ENCODE measurements around the gene SLC9A3.
"Not testable (repeated sequence)": the region's sequence is repeated elsewhere in the genome, so short reads cannot be mapped to it uniquely, and the experiment has no call there.

The SLC9A3 gene

GRCh38 chr5:525916-526315 lies 1.7 kb upstream of the SLC9A3 start:
- no peak for DNase-seq (ENCODE audit: low read depth)

- no peak for DNase-seq (ENCODE audit: low read depth)
Measured at GRCh38 chr5:524973-525761, 918 bp upstream of the SLC9A3 start.

DNA sequence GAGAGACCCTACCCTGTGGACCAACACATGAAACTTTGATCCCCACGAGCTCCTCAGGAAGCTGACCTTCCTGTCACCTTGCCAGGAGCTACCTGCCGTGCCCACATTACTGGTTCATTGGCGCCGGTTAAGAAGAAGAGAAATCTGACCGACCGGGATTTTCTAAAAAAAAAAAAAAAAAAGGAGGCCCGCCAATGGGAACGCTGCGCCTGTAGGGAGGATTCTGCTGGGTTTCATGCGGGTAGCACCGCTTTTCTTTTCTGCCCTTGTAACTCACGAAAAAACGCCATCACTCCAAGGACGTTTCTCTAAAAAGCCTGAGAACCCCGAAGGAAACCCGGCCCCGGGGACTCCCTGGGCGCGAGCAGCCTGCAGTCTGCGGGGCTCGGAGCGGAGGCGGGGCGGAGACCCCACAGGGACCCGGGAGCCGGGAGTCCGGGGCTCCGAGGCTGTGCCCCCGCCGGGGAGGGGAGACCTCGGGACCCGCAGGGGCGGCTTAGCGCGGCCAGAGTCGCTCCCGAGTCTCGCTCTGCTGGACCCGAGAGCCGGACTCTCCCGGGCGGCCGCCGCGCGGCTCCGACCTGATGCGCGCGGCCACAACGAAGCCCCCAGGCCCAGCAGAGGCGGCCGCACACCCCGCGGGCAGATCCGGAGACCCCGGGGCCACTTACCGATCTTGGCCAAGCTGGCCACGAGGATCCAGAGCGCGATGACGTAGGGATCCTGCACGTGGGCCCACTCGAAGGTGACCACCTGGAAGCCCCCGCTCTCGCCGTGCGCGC lies 617 bp downstream of the SLC9A3 start:
- DNase-seq (ENCODE audit: low read depth) = no peak

DNA sequence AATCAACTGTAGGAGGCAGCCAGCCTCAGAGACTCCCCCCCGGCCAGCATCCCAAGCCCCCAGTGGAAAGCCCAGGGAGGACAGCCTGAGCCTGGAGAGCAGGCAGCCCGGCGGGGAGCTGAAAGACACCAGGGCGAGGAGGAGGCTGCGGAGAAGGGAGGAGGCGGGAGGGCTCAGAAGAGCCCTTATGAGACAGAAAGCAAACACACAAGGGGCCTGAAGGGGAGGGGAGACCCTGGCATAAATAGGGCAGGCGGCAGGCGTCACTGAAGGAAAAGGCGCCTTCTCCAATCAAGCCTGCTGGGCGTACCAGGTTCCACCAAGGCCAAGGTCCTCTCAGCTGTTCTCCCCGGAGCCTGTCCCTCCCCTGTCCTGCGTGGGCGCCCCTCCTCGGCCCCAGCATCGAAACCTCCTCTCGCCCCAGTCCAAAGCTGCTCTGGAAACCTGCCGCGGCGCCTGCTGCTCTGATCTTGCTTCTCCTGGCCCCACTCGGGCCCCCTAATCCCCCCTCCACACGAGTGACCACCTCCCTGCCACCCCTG lies 1.3 kb downstream of the SLC9A3 start:
- no peak for DNase-seq (ENCODE audit: low read depth)

- DNase-seq (ENCODE audit: low read depth) = no peak
Measured at GRCh38 chr5:522116-522515, 2.1 kb downstream of the SLC9A3 start.

DNA sequence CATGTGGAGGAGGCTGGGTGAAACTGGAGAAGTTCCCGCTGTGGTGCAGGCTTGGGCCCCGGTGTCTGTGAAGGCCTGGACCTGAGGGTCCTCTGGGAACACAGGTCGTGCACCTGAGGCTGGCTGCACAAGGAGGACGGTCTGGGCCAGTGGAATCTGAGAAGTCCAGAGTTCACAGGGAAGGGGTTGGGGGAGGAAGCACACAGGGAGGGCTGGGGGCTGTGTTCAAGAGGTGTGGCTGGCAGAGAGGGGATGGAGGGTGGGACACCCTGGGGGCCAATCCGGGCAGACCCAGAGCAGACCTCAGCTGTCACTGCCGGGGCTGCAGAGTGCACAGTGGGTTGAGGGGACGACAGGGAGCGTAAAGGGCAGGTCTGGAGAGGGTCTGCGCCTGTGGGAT lies 2.6 kb downstream of the SLC9A3 start:
- no peak for DNase-seq (ENCODE audit: low read depth)

DNA sequence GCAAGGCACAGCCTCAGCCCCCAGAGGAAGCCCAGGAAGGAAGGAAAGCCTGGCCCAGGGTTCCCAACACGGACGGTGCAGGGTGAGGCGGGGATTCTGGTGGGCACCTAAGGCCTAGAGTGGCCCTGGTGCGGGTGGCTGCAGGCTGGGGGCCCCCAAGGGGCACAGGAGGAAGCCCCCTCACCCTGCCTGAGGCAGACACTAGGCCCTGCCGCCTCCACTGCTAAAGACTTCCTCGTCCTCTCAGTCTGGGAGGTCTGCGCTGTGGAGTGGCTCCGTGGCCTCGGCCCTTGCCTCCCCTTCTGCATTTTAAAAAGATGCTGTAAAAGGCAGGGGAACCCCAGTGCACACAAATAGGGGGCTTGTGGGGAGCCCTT lies 3.4 kb downstream of the SLC9A3 start:
- DNase-seq (ENCODE audit: low read depth) = no peak

DNA sequence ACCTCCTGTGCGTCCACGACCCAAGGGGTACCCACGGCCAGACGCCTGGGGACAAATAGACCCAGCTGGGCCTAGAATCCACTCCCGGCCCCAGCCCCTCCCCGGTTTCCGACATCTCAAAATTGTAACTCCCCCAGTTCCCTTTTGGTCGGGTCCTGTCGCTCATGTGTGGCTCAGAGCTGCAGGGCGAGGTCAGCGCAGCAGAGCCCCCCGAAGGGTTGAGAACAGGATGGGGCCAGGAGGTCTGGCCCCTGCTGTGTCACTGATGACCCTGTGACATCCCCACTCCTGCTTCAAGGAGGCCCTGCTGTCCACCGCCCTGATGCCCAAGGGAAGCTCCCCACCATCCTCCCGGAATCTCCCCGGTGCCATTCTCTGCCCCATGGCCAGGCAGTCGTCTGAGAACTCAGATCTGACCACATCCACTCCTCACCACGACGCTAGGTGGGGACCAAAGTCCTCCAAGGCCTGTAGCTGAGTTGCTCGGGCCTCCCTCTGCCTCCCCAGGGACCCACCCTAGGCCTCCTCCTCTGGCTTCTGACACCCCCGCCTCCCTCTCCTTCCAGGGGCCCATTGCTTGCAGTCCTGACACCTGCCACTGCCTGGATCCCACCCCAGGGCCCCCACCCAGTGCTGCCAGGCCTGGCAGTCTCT lies 3.9 kb downstream of the SLC9A3 start:
- DNase-seq (ENCODE audit: low read depth) = no peak

DNA sequence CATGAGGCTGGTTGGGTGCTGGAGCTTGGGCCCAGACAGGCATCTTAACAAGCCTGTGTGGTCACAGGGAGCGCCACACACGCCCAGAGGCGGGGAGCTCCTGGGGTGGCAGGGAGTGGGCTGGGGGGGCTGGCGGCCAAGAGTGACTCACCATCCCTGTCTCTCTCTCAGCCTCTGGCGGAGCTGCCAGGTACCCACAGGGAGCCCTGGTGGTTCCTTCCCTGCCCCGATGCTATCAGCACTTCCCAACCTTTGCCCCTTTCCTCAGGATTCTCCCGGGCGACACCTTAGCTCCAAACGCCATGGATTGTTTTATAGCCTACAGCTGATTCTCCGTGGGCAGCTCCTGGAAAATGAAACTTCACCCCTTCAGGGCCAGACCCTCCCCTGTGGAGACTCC lies 5.5 kb downstream of the SLC9A3 start:
- no peak for DNase-seq (ENCODE audit: low read depth)

- no peak for DNase-seq (ENCODE audit: low read depth)
Measured at GRCh38 chr5:517535-518100, 6.6 kb downstream of the SLC9A3 start.

DNA sequence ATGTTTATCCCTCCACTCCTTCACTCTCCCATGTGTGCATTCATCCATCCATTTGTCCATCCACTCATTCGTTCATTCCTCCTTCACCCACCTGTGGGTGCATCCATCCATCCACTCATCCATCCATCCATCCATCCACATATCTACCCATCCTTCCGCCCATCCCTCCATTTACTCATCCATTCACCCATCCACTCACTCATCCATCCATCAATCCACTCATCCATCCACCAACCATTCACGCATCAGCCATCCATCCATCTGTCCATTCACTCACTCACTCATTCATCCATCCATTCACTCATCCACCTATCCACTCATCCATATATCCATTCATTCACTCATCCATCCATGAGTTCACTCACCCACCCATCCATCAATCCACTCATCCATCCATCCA lies 7.3 kb downstream of the SLC9A3 start:
- DNase-seq (ENCODE audit: low read depth) = no peak

- DNase-seq (ENCODE audit: low read depth) = no peak
Measured at GRCh38 chr5:516338-516925, 7.8 kb downstream of the SLC9A3 start.

- DNase-seq (ENCODE audit: low read depth) = no peak
Measured at GRCh38 chr5:515273-515836, 8.9 kb downstream of the SLC9A3 start.

- DNase-seq (ENCODE audit: low read depth) = no peak
Measured at GRCh38 chr5:514673-515072, 9.6 kb downstream of the SLC9A3 start.

DNA sequence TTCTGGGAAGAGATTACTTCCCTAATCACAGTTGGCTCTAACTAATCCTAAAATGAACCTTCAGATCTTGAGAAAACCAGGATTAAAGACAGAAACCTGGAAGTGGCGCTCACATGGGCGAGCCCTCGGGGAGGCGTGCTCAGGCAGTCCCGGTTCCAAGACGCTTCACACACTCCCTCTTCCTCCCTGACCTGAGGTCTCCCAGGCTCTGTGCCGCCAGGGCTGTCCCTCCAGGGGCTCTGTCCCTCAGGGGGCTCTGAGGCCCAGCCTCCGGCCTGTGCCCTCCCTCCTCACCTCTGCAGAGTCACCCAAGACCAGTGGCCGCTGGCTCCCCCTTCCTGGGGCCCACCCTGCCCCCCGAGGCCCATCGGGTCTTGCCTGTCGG lies 10.2 kb downstream of the SLC9A3 start:
- DNase-seq (ENCODE audit: low read depth) = no peak

- no peak for DNase-seq (ENCODE audit: low read depth)
Measured at GRCh38 chr5:513216-514100, 10.8 kb downstream of the SLC9A3 start.

DNA sequence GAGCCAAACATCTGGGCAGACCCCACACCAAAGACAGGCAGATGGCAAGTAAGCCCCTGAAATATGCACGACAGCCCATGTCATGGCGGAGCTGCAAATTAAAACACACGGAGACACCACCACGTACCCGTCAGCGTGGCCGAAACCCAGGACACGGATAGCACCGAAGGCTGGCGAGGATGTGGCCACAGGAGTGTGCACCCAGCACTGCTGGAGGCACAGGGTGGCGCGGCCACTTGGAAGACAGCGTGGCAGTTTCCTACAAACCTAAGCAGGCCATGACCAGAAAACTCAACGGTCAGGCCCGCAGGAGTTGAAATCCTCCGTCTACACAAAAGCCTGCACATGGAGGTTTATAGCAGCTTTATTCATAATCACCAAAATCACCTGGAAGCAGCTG lies 12.8 kb downstream of the SLC9A3 start:
- DNase-seq (ENCODE audit: low read depth) = no peak

DNA sequence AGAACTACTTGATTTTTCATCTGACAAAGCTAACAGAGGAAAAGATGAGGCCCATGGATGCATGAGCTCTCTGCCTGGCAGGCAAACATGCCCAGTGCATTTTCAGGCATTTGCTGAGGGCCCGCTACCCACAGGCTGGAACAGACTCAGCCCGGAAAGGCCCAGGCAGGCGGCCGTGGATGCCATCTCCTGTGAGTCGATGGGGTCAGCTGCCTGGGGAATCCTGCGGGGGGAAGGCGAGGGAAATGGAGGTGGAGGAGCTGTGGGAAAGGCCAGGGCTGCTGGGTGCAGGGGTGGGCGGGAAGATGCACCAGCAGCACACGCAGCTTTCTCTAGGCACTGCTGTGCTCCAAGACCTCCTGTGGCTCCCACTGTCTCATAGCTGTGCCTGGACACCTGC lies 13.7 kb downstream of the SLC9A3 start:
- no peak for DNase-seq (ENCODE audit: low read depth)

GRCh38 chr5:509611-510185 lies 14.6 kb downstream of the SLC9A3 start:
- DNase-seq (ENCODE audit: low read depth) = no peak

DNA sequence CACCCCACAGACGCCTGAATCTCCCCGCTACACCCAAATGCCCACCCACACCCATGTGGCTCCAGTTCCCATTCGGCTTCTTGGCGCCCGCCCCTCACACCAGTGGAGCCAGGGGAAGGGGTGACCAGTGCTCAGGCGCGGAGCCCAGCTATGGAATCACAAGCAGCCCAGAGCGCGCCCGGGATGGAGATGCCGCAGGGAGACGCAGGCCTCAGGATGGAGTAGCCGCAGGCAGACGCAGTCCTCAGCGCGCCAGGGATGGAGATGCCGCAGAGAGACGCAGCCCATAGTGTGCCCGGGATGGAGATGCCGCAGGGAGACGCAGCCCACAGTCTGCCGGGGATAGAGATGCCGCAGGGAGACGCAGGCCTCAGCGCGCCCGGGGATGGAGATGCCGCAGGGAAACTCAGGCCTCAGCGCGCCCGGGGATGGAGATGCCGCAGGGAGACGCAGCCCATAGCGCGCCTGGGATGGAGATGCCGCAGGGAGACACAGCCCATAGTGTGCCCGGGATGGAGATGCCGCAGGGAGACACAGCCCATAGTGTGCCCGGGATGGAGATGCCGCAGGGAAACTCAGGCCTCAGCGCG lies 16.2 kb downstream of the SLC9A3 start:
- DNase-seq (ENCODE audit: low read depth) = not testable (repeated sequence)
